ENCODE measurements around the gene NSL1.
"Not testable (repeated sequence)": the region's sequence is repeated elsewhere in the genome, so short reads cannot be mapped to it uniquely, and the experiment has no call there.

NSL1 gene

GRCh38 chr1:212713465-212714136, 78.0 kb downstream of the NSL1 start:
- CTCF ChIA-PET = no interaction called here
- DNase-seq (ENCODE audit: extremely low spot score) = no peak
- TF ChIP-seq FOXK2 (IDR thresholded peaks at IDR 0.05) = no peak
- POLR2A ChIA-PET = no interaction called here

- POLR2A ChIA-PET = no interaction called here
- DNase-seq (ENCODE audit: extremely low spot score) = no peak
- CTCF ChIA-PET = no interaction called here
- TF ChIP-seq ELF4 (IDR thresholded peaks at IDR 0.05) (no peak), SP1 (IDR thresholded peaks at IDR 0.05) (no peak), FOXK2 (IDR thresholded peaks at IDR 0.05) (no peak), FOXA1 (IDR thresholded peaks at IDR 0.05) (no peak), PKNOX1 (IDR thresholded peaks at IDR 0.05) (no peak), L3MBTL2 (conservative IDR thresholded peaks at IDR 0.05) (no peak), ZNF384 (IDR thresholded peaks at IDR 0.05) (no peak), CTBP1 (IDR thresholded peaks at IDR 0.05; ENCODE audit: borderline replicate concordance) (no peak)
Observed at GRCh38 chr1:212712451-212713303, 78.9 kb downstream of the NSL1 start.

GRCh38 chr1:212711974-212712373, 79.6 kb downstream of the NSL1 start:
- CTCF ChIA-PET; DNase-seq (ENCODE audit: extremely low spot score); POLR2A ChIA-PET: not testable (repeated sequence)

DNA sequence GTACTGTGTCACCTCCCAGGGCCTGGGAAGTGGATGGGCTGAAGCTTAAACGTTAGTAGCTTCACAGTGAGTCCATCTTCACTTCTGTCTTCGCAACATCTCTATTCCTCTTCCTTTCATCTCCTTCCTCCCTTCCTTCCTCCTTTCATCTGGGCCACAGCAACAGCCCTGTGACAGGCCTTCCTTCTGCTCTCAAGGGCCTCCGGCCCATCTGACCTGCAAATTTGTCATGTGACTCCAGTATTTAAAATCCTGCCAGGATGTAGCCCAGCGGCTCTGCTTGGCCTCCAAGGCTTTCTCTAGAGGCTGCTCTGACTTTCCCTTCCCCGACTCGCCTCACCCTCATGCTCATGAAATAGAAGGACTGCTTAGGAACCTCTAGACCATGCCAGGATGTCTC, 81.0 kb downstream of the NSL1 start:
- ChIA-PET CTCF (no interaction called here), POLR2A (no interaction called here)
- TF ChIP-seq HDGF (IDR thresholded peaks at IDR 0.05; ENCODE audit: borderline replicate concordance) = no peak
- TF ChIP-seq BHLHE40 (IDR thresholded peaks at IDR 0.05; ENCODE audit: borderline replicate concordance) = no peak
- no peak for TF ChIP-seq SP1 (IDR thresholded peaks at IDR 0.05)
- TF ChIP-seq FOXM1 (IDR thresholded peaks at IDR 0.05; ENCODE audit: borderline replicate concordance) = no peak
- no peak for TF ChIP-seq FOXK2 (IDR thresholded peaks at IDR 0.05)
- TF ChIP-seq CTBP1 (IDR thresholded peaks at IDR 0.05; ENCODE audit: borderline replicate concordance) = no peak
- no peak for TF ChIP-seq ELF4 (IDR thresholded peaks at IDR 0.05)
- TF ChIP-seq NFRKB (IDR thresholded peaks at IDR 0.05) = no peak
- no peak for TF ChIP-seq FOXA1 (IDR thresholded peaks at IDR 0.05)
- TF ChIP-seq SUZ12 (IDR thresholded peaks at IDR 0.05) = no peak
- no peak for TF ChIP-seq ARNT (IDR thresholded peaks at IDR 0.05)
- no peak for TF ChIP-seq TARDBP (IDR thresholded peaks at IDR 0.05)
- no peak for TF ChIP-seq LEF1 (IDR thresholded peaks at IDR 0.05; ENCODE audit: borderline replicate concordance)
- no peak for TF ChIP-seq ZNF384 (IDR thresholded peaks at IDR 0.05)
- TF ChIP-seq L3MBTL2 (conservative IDR thresholded peaks at IDR 0.05) = no peak
- no peak for TF ChIP-seq PKNOX1 (IDR thresholded peaks at IDR 0.05)
- no peak for DNase-seq (ENCODE audit: extremely low spot score)

DNA sequence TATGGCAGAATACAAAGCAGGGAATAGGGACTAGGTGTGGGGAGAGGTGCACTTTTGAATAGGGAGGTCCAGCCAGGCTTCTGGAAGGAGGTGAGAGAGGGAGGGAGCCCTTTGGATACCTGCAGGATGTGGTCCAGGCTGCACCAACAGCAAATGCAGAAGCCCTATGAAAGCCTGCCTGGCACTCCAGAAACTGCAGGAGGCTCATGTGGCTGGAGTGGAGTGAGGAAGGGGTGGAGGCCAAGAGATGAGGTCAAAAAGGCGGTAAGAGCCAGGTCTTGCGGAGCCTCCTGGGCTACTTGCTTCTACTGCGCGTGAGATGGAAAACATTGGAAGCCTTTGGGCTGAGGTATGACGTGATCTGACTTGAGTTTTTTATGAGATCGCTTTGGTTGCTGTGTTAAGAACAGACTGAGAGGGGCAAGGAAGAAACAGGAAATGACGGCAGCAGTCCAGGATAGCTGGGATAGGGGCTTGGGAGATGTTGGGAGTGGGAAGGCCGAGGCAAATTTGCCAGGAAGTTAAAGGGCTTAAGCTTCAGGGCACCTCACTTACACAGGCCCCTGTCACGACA, 87.5 kb downstream of the NSL1 start:
- CTCF ChIA-PET = interaction anchor here (0.9 to 1.1 kb wide), 2 partner anchors 17 to 39 kb away, joined by 3 read pairs; no protein-coding TSS in a partner anchor
- TF ChIP-seq PKNOX1 (IDR thresholded peaks at IDR 0.05) = no peak
- peak; percentile 48 for TF ChIP-seq L3MBTL2 (conservative IDR thresholded peaks at IDR 0.05)
- no peak for TF ChIP-seq NFRKB (IDR thresholded peaks at IDR 0.05)
- no peak for TF ChIP-seq LEF1 (IDR thresholded peaks at IDR 0.05; ENCODE audit: borderline replicate concordance)
- no peak for TF ChIP-seq FOXA1 (IDR thresholded peaks at IDR 0.05)
- DNase-seq (ENCODE audit: extremely low spot score) = peak; percentile 8
- POLR2A ChIA-PET = interaction anchor here (1.2 kb wide), 1 partner anchor 94 kb away, joined by 3 read pairs; no protein-coding TSS in a partner anchor

GRCh38 chr1:212702672-212703071, 88.9 kb downstream of the NSL1 start:
- ChIA-PET CTCF (no interaction called here), POLR2A (no interaction called here)
- DNase-seq (ENCODE audit: extremely low spot score) = no peak
- no peak for TF ChIP-seq FOXM1 (IDR thresholded peaks at IDR 0.05; ENCODE audit: borderline replicate concordance)

- POLR2A ChIA-PET = no interaction called here
- CTCF ChIA-PET = interaction anchor here (0.5 to 1.6 kb wide), 7 partner anchors 14 to 266 kb away, joined by 3 to 5 read pairs (median 3); no protein-coding TSS in a partner anchor
- TF ChIP-seq CTBP1 (IDR thresholded peaks at IDR 0.05; ENCODE audit: borderline replicate concordance) (peak; percentile 31; the same call in 1 of the 2 replicates), FOXK2 (IDR thresholded peaks at IDR 0.05) (0 out of 2 replicates have a peak, but pooled peaks have one; percentile 15), TARDBP (IDR thresholded peaks at IDR 0.05) (no peak), SP1 (IDR thresholded peaks at IDR 0.05) (no peak), ZNF384 (IDR thresholded peaks at IDR 0.05) (no peak), FOXA1 (IDR thresholded peaks at IDR 0.05) (no peak)
- DNase-seq (ENCODE audit: extremely low spot score) = no peak
Observed at GRCh38 chr1:212701910-212702309, 89.7 kb downstream of the NSL1 start.

Data from HEK293T (cell line).